Activated naive CD8-positive, alpha-beta T cell (primary cell): Measurements from ENCODE around the gene FPGT.
"Not testable (repeated sequence)": the region's sequence is repeated elsewhere in the genome, so short reads cannot be mapped to it uniquely, and the experiment has no call there.

Source experiments
- H3K27ac Mint-ChIP-seq: one replicate; pipeline ENCODE4 v1.8.0; 2021; ENCODE audit warnings: mixed read lengths
- H3K27me3 Mint-ChIP-seq: one replicate; pipeline ENCODE4 v1.8.0; 2021; ENCODE audit warnings: mixed read lengths
- H3K36me3 Mint-ChIP-seq: one replicate; pipeline ENCODE4 v1.8.0; 2021; ENCODE audit warnings: mixed read lengths
- H3K4me1 Mint-ChIP-seq: one replicate; pipeline ENCODE4 v1.8.0; 2021; ENCODE audit warnings: low read depth, mixed read lengths
- H3K4me3 Mint-ChIP-seq: one replicate; pipeline ENCODE4 v1.8.0; 2021; ENCODE audit warnings: mild to moderate bottlenecking, mixed read lengths
- H3K9me3 Mint-ChIP-seq: one replicate; pipeline ENCODE4 v1.8.0; 2021; ENCODE audit warnings: low read depth, mixed read lengths

FPGT gene

DNA sequence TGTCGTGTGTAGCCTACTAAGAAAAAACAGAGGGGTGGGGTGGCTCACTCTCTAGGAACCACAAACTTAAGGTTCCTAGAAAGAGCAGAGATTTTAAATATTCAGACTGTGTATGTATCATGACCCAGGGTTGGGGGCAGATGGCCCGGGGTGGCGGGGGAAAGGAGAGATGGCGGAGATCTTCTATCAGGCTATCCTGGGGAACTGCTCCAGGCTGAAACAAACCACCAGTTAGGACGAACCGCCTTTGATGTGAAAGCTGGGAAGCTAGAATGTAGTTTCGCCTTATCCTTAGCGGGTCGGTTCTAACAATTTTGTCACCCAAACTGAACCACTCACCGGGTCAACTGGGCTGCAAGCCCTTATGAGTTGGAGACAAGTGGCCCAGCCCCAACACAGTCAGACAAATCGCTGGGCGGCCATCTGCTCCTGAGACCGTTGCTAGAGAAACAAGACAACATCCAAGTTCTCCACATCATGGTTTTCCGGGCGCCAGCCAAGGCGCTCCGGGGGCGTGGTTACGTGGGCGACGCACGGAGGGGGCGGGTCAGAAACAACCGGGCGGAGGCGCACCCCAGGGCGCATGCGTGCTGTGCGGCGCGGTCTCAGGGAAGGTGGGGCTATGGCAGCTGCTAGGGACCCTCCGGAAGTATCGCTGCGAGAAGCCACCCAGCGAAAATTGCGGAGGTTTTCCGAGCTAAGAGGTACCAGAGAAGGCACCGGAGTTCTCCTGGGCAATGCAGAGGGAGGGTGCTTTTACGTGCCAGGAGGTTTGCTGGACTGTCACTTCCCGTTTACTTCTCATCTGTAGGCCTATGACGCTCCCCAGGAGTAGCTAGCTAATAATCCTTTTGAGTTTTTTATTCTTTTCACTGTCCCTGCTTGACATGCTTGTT lies at the start of gene FPGT, which contains the start of gene LRRIQ3:
FPGT (plus strand) TSS at position 586 of the 896 bp plus-strand sequence; CDS start at position 623, 37 bp downstream.
LRRIQ3 (minus strand) TSS at position 520 of the 896 bp plus-strand sequence. CDS start 14,492 bp downstream, outside the sequence.
- no peaks in the 10 kb centered on the region for H3K27me3 Mint-ChIP-seq
- peaks cover 12% of the 10 kb centered on the region for H3K36me3 Mint-ChIP-seq
- H3K4me3 Mint-ChIP-seq: peak within 1 kb of the TSS; percentile 89
- H3K27ac Mint-ChIP-seq: peak within 1 kb of the TSS; percentile 82
- H3K4me1 Mint-ChIP-seq: peaks cover 30% of the 10 kb centered on the region
- H3K9me3 Mint-ChIP-seq: no peaks in the 10 kb centered on the region

DNA sequence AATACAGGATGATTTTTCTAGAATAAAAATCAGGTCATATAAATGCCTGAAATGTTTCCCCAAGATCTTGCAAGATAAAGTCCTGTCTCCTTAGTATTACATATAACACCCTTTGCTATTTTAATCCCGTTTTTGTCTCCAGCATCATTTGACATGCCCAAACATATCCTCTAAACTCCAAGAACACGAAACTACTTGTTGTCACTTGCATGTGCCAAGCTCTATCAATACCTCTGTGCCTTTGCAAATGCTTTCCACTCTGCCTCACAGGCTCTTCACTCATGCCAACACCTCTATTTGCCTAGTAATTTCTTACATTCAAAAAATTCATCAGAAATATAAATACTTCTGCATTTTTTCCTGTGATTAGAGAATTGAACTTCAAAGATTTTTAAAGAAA lies 38.0 kb upstream of the FPGT start:
- Mint-ChIP-seq H3K27me3 (no peaks in the 10 kb centered on the region), H3K4me1 (no peaks in the 10 kb centered on the region), H3K27ac (no peak overlapping the region), H3K4me3 (no peak overlapping the region), H3K9me3 (no peaks in the 10 kb centered on the region), H3K36me3 (no peaks in the 10 kb centered on the region)

DNA sequence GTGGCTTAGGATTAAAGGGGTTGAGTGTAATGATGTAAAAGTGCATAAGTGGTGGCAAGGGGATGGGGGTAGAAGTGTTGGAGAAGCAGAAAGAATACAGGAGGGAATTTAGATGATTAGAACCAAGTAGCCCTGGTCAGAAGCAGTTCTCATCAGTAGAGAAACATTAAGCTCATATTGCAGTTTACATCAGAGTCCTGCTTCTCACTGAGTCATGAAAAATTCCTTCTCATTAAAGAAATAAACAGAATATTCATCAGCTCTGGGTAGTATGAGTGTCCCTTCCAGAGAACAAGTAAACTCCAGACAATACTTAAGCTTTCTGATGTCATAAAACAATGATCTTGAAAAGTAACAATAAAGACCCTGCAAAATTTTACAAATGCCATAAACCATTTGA lies 36.5 kb upstream of the FPGT start:
- no peaks in the 10 kb centered on the region for H3K4me1 Mint-ChIP-seq
- no peak overlapping the region for H3K4me3 Mint-ChIP-seq
- peaks cover 9% of the 10 kb centered on the region for H3K9me3 Mint-ChIP-seq
- H3K27me3 Mint-ChIP-seq: no peaks in the 10 kb centered on the region
- H3K27ac Mint-ChIP-seq: no peak overlapping the region
- H3K36me3 Mint-ChIP-seq: no peaks in the 10 kb centered on the region

DNA sequence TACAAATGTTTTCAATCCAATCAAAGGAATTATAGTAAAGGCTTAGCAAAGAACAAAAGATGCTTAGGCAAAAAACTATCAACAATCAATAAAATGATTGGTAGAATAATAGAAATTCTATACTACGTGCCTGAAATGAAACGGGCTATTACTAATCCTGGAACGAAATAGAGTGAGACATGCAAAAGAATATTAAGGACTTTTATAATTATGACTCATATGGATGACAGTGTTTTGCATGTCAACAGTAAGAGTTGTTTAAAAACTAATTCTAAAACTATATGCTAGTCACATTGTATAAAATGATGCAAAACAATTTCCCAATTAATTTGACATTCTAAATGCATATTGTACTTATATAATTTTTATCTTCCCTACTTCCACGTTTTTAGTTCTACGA lies 35.7 kb upstream of the FPGT start:
- Mint-ChIP-seq H3K27me3 (no peaks in the 10 kb centered on the region), H3K27ac (no peak overlapping the region), H3K9me3 (peaks cover 14% of the 10 kb centered on the region), H3K36me3 (no peaks in the 10 kb centered on the region), H3K4me3 (no peak overlapping the region), H3K4me1 (no peaks in the 10 kb centered on the region)

DNA sequence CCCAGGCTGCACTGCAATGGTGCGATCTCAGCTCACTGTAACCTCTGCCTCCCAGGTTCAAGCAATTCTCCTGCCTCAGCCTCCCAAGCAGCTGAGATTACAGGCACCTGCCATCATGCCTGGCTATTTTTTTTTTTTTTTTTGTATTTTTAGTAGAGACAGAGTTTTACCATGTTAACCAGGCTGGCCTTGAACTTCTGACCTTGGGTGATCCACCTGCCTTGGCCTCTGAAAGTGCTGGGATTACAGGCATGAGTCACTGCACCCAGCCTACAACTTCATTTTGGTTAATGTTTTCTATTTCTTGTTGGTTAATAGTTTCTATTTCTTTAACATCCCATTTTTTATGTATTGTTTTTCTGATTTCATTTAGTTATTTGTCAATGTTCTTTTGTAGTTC lies 23.6 kb upstream of the FPGT start:
- H3K9me3 Mint-ChIP-seq: peaks cover 36% of the 10 kb centered on the region
- not testable (repeated sequence) for H3K4me1 Mint-ChIP-seq, H3K27me3 Mint-ChIP-seq, H3K4me3 Mint-ChIP-seq, H3K27ac Mint-ChIP-seq, H3K36me3 Mint-ChIP-seq

DNA sequence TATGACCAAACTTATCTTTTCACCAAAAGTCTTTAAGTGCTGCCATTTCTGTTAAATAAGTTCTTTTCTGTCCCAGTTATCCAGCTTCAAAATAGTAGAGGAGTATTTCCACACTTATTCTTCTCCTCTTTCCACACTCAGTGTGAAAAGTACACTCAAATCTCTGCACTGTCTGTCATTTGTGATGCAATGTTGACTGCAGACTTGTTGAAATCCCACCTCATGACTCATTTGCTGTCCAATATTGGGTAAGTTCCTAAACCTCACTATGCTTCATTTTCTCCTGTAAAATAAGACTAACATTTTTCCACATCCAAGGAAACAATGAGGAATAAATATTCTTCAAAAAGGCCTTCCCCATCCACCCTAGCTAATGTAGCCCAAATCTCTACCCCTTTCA lies 17.6 kb upstream of the FPGT start:
- Mint-ChIP-seq H3K36me3 (peaks cover 14% of the 10 kb centered on the region), H3K9me3 (peaks cover 2% of the 10 kb centered on the region), H3K27me3 (no peaks in the 10 kb centered on the region), H3K4me1 (no peaks in the 10 kb centered on the region), H3K4me3 (no peak overlapping the region), H3K27ac (no peak overlapping the region)

DNA sequence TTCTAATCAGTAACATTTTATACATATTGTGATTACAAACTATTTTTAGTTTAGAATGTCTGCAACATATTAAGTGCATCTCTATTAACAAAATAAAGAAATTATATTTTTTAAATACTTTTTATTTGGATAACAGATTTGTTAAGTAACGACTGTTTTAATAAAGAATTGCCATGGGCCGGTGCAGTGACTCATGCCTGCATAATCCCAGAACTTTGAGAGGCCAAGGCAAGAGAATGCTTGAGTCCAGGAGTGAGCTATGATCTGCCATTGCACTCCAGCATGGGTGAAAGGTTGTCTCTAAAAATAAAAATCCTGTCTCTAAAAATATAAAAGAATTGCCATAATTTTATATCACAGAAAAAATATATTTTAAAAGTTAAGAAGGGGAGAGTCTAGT lies 4.1 kb upstream of the FPGT start:
- no peak overlapping the region for H3K27ac Mint-ChIP-seq

DNA sequence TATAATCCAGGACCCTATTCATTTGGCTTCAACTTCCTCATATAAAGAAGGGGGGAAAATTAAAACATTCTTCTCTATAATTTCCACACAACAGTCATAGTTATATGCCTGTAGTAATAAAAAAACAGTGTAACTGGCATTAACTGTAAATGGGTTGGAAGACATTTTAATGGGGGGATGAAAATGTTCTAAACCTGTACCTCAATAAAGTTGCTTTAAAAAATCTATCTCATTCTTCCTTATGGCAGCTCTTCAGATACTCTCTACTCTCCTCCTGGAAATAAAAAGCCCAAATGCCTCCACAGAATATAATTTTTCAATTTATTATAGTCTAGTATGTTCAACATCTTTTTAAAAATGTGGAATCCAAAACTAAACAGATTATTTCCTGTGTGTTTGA lies 2.7 kb upstream of the FPGT start:
- H3K4me1 Mint-ChIP-seq: peaks cover 27% of the 10 kb centered on the region
- H3K27me3 Mint-ChIP-seq: no peaks in the 10 kb centered on the region
- peaks cover 4% of the 10 kb centered on the region for H3K36me3 Mint-ChIP-seq
- H3K27ac Mint-ChIP-seq: no peak overlapping the region
- H3K4me3 Mint-ChIP-seq: no peak overlapping the region
- H3K9me3 Mint-ChIP-seq: peaks cover under 1% of the 10 kb centered on the region

More for the DNA sequence above, 4.1 kb upstream of the FPGT start:
- Mint-ChIP-seq H3K27me3 (no peaks in the 10 kb centered on the region), H3K4me3 (no peak overlapping the region), H3K4me1 (peaks cover 13% of the 10 kb centered on the region), H3K36me3 (peaks cover 8% of the 10 kb centered on the region), H3K9me3 (peaks cover 8% of the 10 kb centered on the region)

DNA sequence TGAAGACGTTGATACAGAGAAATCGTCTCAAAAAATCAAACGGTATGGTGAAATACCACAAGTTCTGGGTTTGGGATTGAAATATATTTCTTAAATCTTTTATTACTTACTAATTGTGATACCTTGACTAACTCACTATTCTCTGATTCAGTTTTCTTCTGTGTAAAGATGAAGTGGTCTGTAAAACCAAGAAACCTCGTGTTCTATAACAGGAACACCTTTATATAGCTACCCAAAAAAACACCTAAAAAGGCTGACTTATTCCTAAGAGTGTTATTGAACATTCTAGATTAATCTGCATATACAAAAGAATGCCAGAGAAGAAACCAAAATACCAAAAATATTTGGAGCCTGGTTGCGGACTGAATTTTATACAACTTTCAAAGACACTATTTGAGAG lies 787 bp upstream of the FPGT start:
- Mint-ChIP-seq H3K27ac (peak overlapping the region; percentile 82), H3K36me3 (peaks cover 12% of the 10 kb centered on the region), H3K9me3 (no peaks in the 10 kb centered on the region), H3K4me1 (peaks cover 30% of the 10 kb centered on the region), H3K4me3 (peak overlapping the region; percentile 89), H3K27me3 (no peaks in the 10 kb centered on the region)

DNA sequence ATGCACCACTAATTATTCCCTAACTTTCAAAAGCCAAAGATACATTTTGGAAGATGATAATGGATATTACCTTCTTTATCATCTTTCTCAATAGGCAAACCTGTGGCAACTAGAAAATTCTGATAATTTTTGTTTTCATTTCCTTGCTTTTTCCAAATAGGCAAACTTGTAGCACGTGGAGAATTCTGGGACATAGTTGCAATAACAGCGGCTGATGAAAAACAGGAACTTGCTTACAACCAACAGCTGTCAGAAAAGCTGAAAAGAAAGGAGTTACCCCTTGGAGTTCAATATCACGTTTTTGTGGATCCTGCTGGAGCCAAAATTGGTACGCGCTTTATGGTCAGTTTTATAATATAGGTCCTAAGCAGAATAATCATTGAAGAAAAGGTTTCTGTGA lies 1.5 kb downstream of the FPGT start:
- Mint-ChIP-seq H3K27ac (no peak overlapping the region), H3K4me3 (peak overlapping the region; percentile 89), H3K4me1 (peaks cover 30% of the 10 kb centered on the region), H3K27me3 (no peaks in the 10 kb centered on the region), H3K9me3 (no peaks in the 10 kb centered on the region), H3K36me3 (peaks cover 14% of the 10 kb centered on the region)

DNA sequence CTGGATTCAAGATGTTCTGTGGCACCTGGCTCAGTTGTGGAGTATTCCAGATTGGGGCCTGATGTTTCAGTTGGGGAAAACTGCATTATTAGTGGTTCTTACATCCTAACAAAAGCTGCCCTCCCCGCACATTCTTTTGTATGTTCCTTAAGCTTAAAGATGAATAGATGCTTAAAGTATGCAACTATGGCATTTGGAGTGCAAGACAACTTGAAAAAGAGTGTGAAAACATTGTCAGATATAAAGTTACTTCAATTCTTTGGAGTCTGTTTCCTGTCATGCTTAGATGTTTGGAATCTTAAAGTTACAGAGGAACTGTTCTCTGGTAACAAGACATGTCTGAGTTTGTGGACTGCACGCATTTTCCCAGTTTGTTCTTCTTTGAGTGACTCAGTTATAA lies 7.2 kb downstream of the FPGT start:
- Mint-ChIP-seq H3K4me1 (peaks cover 4% of the 10 kb centered on the region), H3K36me3 (peaks cover 21% of the 10 kb centered on the region)

DNA sequence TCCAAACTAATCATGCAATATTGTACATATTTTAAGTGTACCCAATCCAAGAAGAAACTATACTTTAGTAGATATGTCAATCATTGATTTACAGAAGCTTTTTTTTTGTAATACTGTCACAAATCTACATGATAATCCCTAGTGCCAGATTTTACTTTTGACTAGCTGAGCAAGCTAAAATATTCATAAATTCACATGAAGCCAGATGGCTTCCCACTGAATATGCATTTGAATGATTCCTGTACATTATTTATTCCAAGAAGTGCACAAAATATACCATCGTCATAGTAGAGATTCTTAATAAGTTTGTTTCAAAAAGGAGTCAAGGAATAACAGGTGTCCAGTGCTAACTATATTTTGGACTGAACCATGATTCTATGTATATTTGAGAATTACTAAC lies 17.2 kb downstream of the FPGT start:
- Mint-ChIP-seq H3K27me3 (no peaks in the 10 kb centered on the region), H3K36me3 (peaks cover 7% of the 10 kb centered on the region), H3K27ac (no peak overlapping the region), H3K9me3 (no peaks in the 10 kb centered on the region), H3K4me3 (no peak overlapping the region), H3K4me1 (no peaks in the 10 kb centered on the region)

More for the DNA sequence above, 7.2 kb downstream of the FPGT start:
- Mint-ChIP-seq H3K27me3 (no peaks in the 10 kb centered on the region), H3K4me3 (no peak overlapping the region), H3K27ac (no peak overlapping the region), H3K9me3 (no peaks in the 10 kb centered on the region)

DNA sequence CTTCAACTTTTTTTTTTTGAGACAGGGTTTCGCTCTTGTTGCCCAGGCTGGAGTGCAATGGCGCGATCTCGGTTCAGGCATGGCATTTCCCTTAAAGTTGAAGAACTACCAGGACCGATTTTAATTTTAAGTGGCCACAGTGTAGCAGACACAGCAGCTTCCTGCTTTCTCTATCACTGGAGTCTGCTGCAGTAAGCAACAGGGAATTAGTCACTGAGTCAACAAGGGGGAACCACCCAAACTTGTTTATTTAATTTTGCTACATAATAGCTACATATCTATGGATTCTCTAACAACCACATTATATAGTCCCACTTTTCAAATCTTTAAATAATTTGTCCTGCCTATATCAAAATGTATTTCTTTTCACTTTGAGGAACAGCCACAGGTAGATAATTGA lies 24.7 kb downstream of the FPGT start:
- no peak overlapping the region for H3K4me3 Mint-ChIP-seq
- peaks cover 37% of the 10 kb centered on the region for H3K9me3 Mint-ChIP-seq
- peaks cover 18% of the 10 kb centered on the region for H3K36me3 Mint-ChIP-seq
- H3K27ac Mint-ChIP-seq: no peak overlapping the region
- no peaks in the 10 kb centered on the region for H3K27me3 Mint-ChIP-seq
- H3K4me1 Mint-ChIP-seq: no peaks in the 10 kb centered on the region

DNA sequence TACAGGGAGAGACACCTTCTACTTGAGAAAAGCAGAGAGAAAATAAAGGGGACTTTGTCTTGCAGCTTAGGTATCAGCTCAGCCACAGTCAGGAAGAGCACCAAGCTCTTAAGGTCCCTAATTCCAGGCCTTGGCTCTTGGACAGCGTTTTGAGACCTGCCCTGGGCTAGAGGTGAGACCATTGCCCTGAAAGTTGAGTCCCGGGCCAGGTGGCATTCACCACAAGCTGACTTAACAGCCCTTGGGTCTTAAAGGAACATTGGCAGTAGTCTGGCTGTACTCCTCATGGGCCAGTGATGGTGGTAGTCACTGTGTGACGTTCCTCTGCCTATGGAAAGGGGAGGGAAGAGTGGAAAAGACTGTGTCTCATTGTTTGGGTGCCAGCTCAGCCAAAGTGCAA lies 25.4 kb downstream of the FPGT start:
- Mint-ChIP-seq H3K9me3 (peaks cover 37% of the 10 kb centered on the region), H3K4me1 (no peaks in the 10 kb centered on the region), H3K27me3 (no peaks in the 10 kb centered on the region), H3K4me3 (no peak overlapping the region), H3K36me3 (peaks cover 18% of the 10 kb centered on the region), H3K27ac (no peak overlapping the region)

DNA sequence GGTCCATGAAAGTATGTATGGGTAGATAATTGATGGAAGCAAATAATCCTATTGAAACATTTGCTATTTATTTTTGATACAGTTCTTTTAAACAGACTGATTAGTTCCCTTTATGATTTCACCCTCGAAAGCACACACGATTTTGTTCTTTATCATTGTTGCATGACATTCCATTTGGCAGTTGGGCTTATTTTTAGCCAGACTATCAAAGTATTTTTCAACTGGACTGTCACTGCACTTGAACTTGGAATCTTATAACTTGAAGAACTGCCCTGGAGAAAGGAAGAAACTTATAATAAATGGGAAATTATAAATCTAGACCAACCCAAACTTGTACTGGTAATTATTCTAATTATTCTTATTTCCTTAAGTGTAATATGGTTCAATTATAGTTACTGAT lies 37.1 kb downstream of the FPGT start, which contains the start of gene TNNI3K:
TNNI3K (plus strand) TSS at position 235 of the 400 bp plus-strand sequence; CDS start at position 300, 65 bp downstream.
- no peak within 1 kb of the TSS for H3K27ac Mint-ChIP-seq
- no peaks in the 10 kb centered on the region for H3K4me1 Mint-ChIP-seq
- H3K4me3 Mint-ChIP-seq: no peak within 1 kb of the TSS
- peaks cover 9% of the 10 kb centered on the region for H3K36me3 Mint-ChIP-seq
- H3K27me3 Mint-ChIP-seq: no peaks in the 10 kb centered on the region
- H3K9me3 Mint-ChIP-seq: peaks cover 4% of the 10 kb centered on the region

DNA sequence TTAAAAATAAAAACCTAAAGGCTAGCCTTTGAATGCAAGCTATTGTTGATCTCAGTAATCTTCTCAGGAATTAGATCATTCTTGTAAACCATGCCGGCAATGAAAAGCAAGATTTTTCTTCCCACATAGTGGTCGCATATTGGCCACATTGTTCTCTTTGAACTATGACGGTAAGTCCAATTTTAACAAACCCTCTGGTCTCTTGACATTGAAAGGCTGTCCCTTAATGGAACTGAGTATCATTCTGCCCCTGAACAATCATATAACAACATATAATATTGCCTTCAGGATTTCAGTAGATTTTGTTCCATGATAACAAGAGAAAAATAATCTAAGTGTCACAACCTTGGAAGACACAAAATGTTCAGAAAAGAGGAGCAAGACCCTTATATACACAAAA lies 38.4 kb downstream of the FPGT start:
- no peaks in the 10 kb centered on the region for H3K27me3 Mint-ChIP-seq
- peaks cover 4% of the 10 kb centered on the region for H3K9me3 Mint-ChIP-seq
- no peaks in the 10 kb centered on the region for H3K4me1 Mint-ChIP-seq
- no peak overlapping the region for H3K4me3 Mint-ChIP-seq
- H3K36me3 Mint-ChIP-seq: peaks cover 9% of the 10 kb centered on the region
- H3K27ac Mint-ChIP-seq: no peak overlapping the region
